GM19395 (cell line): ENCODE data around the gene PIM3.

Experiments used
- ATAC-seq: cut with Tn5 transposase; IDR thresholded peaks from one replicate; pipeline ENCODE4 v1.9.1; 2021; ENCODE audit warnings: mild to moderate bottlenecking, moderate library complexity; ENCODE audit not compliant: unreplicated experiment

The PIM3 gene

GRCh38 chr22:49999946-50000586 lies 39.5 kb downstream of the PIM3 start:
- ATAC-seq = no peak

GRCh38 chr22:50000587-50001387 lies 40.2 kb downstream of the PIM3 start:
- no peak for ATAC-seq

- ATAC-seq = no peak
These were observed 41.0 kb downstream of the PIM3 start for GRCh38 chr22:50001388-50002231.

- no peak for ATAC-seq
These were observed 42.2 kb downstream of the PIM3 start for GRCh38 chr22:50002791-50003190.

GRCh38 chr22:50004918-50005317 lies 44.3 kb downstream of the PIM3 start:
- ATAC-seq = no peak

- no peak for ATAC-seq
These were observed 46.5 kb downstream of the PIM3 start for GRCh38 chr22:50007057-50007511.

GRCh38 chr22:50008151-50009040 lies 47.8 kb downstream of the PIM3 start:
- no peak for ATAC-seq

- no peak for ATAC-seq
These were observed 48.7 kb downstream of the PIM3 start for GRCh38 chr22:50009251-50009650.

- ATAC-seq = no peak
These were observed 49.4 kb downstream of the PIM3 start for GRCh38 chr22:50009765-50010675.

GRCh38 chr22:50010676-50011446 lies 50.3 kb downstream of the PIM3 start:
- no peak for ATAC-seq

GRCh38 chr22:50011447-50012210 lies 51.1 kb downstream of the PIM3 start:
- no peak for ATAC-seq

- ATAC-seq = no peak
These were observed 51.9 kb downstream of the PIM3 start, which contains the start of gene IL17REL for GRCh38 chr22:50012211-50013181. Gene IL17REL (minus strand): TSS chr22:50012765. CDS start chr22:50012646, 119 bp downstream.
